Panc1 (cell line): Measurements from ENCODE around the gene KCNA5. TPM values are rescaled to one million over a fixed set of nuclear protein-coding genes. Genes with fewer than 3 reads are reported as not detected.

Source experiments
- ATAC-seq: fragments of 200-7000 bp; cut with Tn5 transposase; 2 replicates; pipeline ENCODE4 v1.9.1; 2020; ENCODE audit warnings: mild to moderate bottlenecking, moderate library complexity
- BruUV-seq: library from RNA; stranded (reverse); fragments of 400-500 nt; replicated peaks from 2 replicates; lab custom pipeline; 2021; lab: Mats Ljungman, UMichigan
- CTCF ChIA-PET: fragments of 300-600 bp; sonication (Branson Sonifier 250); formaldehyde crosslinking; loops from one replicate; lab custom pipeline; 2022; ENCODE audit warnings: antibody characterized with exemption; lab: Charles Lee
- POLR2A ChIA-PET: fragments of 300-600 bp; sonication (Branson Sonifier 250); formaldehyde crosslinking; loops from one replicate; lab custom pipeline; 2022; ENCODE audit warnings: antibody characterized with exemption; lab: Charles Lee
- DNase-seq: peaks from one replicate; pipeline ENCODE4 v3.0.0-alpha.2; 2010; ENCODE audit warnings: low read depth, low spot score
- H3K27ac ChIP-seq: 2 replicates; pipeline ENCODE4 v1.5.1; 2011; ENCODE audit warnings: mild to moderate bottlenecking, low read length, inconsistent platforms
- H3K27me3 ChIP-seq: fragments of 200-500 bp; sonication (Bioruptor generic); 2 replicates; pipeline ENCODE4 v1.6.0; 2014; ENCODE audit warnings: low read length, inconsistent platforms; ENCODE audit not compliant: control insufficient read depth, insufficient read depth
- H3K36me3 ChIP-seq: fragments of 200-500 bp; sonication (Bioruptor generic); 2 replicates; pipeline ENCODE4 v1.5.1; 2014; ENCODE audit warnings: inconsistent platforms, mild to moderate bottlenecking, low read length, moderate library complexity; ENCODE audit not compliant: control insufficient read depth, insufficient read depth
- H3K4me1 ChIP-seq: 2 replicates; pipeline ENCODE4 v1.5.1; 2011; ENCODE audit warnings: inconsistent platforms, mild to moderate bottlenecking, low read length, moderate library complexity; ENCODE audit not compliant: control insufficient read depth, insufficient read depth
- H3K4me3 ChIP-seq, 2 experiments: 2 replicates each; pipeline ENCODE4 v1.5.1; 2011 to 2012; ENCODE audit warnings: low read depth in 2 of 2, low read length in 2 of 2, mild to moderate bottlenecking in 2 of 2, inconsistent platforms in 1 of 2, moderate library complexity in 1 of 2
- H3K9me3 ChIP-seq: fragments of 200-500 bp; sonication (Bioruptor generic); 2 replicates; pipeline ENCODE4 v1.5.1; 2014; ENCODE audit warnings: low read depth, mild to moderate bottlenecking, inconsistent platforms, low read length, moderate library complexity; ENCODE audit not compliant: control insufficient read depth, insufficient read depth
- POLR2AphosphoS5 ChIP-seq: IDR thresholded peaks from 2 replicates; pipeline ENCODE4 v1.6.1; 2012; ENCODE audit warnings: mild to moderate bottlenecking, low read depth, low read length, moderate library complexity
- SIN3A ChIP-seq: IDR thresholded peaks from 2 replicates; pipeline ENCODE4 v1.6.1; 2012; ENCODE audit warnings: low read depth, mild to moderate bottlenecking, low read length, moderate library complexity, borderline replicate concordance; ENCODE audit not compliant: insufficient read depth
- TCF7L2 ChIP-seq: IDR thresholded peaks from 2 replicates; pipeline ENCODE4 v1.6.1; 2011; ENCODE audit warnings: mild to moderate bottlenecking, low read depth, low read length, inconsistent platforms
- in situ Hi-C: cut with HindIII; loops from 2 replicates; pipeline ENCODE4 v1.10.0; 2016; ENCODE audit warnings: low sequenced_read_pairs, low pct_unique_long_range_greater_than_20kb
- intact Hi-C: fragments of 100-400 bp; cut with micrococcal nuclease; formaldehyde crosslinking; loops from one replicate; pipeline ENCODE4 v1.10.0; 2022; ENCODE audit not compliant: unreplicated experiment
- total RNA-seq: library from RNA; stranded (reverse); gene quantifications from one replicate; pipeline ENCODE4 v1.2.1, GENCODE V29; 2021; ENCODE audit not compliant: unreplicated experiment
- TF ChIP-seq, protein P1 (sequence below), 2 experiments: IDR thresholded peaks; 2 replicates each; pipeline ENCODE4 v1.6.1; 2011 to 2012; ENCODE audit warnings: low read depth in 2 of 2, control low read depth in 1 of 2, low read length in 1 of 2, mild to moderate bottlenecking in 1 of 2, moderate library complexity in 1 of 2; ENCODE audit not compliant: insufficient read depth in 1 of 2
- TF ChIP-seq, protein P2 (sequence below): fragments of 450-650 bp; IDR thresholded peaks from 2 replicates; pipeline ENCODE4 v1.5.1; 2017; ENCODE audit warnings: mild to moderate bottlenecking

KCNA5 gene
- total RNA-seq, 1 experiment from 2014 or later: not detected

DNA sequence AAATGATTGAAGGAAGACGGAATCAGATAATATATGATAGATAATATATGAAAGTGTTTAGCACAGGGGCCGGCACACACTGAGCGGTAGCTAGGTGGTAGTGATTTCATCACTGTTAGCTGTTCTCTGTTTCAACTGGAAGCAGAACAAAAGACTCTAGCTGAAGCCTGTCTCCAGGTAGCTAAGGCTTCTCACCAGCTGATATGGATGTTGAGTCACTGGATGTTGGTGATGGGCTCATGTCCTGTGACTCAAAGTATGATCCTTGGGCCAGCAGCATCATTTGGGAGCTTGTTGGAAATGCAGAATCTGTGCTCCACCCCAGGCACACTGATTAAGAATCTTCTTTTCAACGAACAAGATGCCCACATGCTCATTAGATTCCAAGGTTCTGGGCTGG lies 21.7 kb upstream of the KCNA5 start:
- no peaks in the 10 kb centered on the region for H3K9me3 ChIP-seq
- H3K4me1 ChIP-seq: no peaks in the 10 kb centered on the region
- no peak overlapping the region for H3K27ac ChIP-seq
- ATAC-seq (no peak), DNase-seq (no peak)
- in situ Hi-C loops: no loop called here
- POLR2A ChIA-PET: no interaction called here
- no TSS peak for BruUV-seq
- CTCF ChIA-PET: no interaction called here
- H3K4me3 ChIP-seq: no peak overlapping the region
- H3K36me3 ChIP-seq: no peaks in the 10 kb centered on the region
- TF ChIP-seq SIN3A: no peak
- TF ChIP-seq, protein P1, sequence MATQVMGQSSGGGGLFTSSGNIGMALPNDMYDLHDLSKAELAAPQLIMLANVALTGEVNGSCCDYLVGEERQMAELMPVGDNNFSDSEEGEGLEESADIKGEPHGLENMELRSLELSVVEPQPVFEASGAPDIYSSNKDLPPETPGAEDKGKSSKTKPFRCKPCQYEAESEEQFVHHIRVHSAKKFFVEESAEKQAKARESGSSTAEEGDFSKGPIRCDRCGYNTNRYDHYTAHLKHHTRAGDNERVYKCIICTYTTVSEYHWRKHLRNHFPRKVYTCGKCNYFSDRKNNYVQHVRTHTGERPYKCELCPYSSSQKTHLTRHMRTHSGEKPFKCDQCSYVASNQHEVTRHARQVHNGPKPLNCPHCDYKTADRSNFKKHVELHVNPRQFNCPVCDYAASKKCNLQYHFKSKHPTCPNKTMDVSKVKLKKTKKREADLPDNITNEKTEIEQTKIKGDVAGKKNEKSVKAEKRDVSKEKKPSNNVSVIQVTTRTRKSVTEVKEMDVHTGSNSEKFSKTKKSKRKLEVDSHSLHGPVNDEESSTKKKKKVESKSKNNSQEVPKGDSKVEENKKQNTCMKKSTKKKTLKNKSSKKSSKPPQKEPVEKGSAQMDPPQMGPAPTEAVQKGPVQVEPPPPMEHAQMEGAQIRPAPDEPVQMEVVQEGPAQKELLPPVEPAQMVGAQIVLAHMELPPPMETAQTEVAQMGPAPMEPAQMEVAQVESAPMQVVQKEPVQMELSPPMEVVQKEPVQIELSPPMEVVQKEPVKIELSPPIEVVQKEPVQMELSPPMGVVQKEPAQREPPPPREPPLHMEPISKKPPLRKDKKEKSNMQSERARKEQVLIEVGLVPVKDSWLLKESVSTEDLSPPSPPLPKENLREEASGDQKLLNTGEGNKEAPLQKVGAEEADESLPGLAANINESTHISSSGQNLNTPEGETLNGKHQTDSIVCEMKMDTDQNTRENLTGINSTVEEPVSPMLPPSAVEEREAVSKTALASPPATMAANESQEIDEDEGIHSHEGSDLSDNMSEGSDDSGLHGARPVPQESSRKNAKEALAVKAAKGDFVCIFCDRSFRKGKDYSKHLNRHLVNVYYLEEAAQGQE (IDR thresholded peaks at IDR 0.05; ENCODE audit: insufficient read depth in 1 of 2, low read depth in 2 of 2, low read length in 1 of 2): no peak
- no peak for TF ChIP-seq POLR2AphosphoS5
- TF ChIP-seq, protein P2, sequence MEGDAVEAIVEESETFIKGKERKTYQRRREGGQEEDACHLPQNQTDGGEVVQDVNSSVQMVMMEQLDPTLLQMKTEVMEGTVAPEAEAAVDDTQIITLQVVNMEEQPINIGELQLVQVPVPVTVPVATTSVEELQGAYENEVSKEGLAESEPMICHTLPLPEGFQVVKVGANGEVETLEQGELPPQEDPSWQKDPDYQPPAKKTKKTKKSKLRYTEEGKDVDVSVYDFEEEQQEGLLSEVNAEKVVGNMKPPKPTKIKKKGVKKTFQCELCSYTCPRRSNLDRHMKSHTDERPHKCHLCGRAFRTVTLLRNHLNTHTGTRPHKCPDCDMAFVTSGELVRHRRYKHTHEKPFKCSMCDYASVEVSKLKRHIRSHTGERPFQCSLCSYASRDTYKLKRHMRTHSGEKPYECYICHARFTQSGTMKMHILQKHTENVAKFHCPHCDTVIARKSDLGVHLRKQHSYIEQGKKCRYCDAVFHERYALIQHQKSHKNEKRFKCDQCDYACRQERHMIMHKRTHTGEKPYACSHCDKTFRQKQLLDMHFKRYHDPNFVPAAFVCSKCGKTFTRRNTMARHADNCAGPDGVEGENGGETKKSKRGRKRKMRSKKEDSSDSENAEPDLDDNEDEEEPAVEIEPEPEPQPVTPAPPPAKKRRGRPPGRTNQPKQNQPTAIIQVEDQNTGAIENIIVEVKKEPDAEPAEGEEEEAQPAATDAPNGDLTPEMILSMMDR: no peak
- no peak for TF ChIP-seq TCF7L2
- no peaks in the 10 kb centered on the region for H3K27me3 ChIP-seq
- intact Hi-C loops: loop anchor here (2.0 kb wide), 1 partner anchor 63 kb away; no protein-coding TSS in a partner anchor

DNA sequence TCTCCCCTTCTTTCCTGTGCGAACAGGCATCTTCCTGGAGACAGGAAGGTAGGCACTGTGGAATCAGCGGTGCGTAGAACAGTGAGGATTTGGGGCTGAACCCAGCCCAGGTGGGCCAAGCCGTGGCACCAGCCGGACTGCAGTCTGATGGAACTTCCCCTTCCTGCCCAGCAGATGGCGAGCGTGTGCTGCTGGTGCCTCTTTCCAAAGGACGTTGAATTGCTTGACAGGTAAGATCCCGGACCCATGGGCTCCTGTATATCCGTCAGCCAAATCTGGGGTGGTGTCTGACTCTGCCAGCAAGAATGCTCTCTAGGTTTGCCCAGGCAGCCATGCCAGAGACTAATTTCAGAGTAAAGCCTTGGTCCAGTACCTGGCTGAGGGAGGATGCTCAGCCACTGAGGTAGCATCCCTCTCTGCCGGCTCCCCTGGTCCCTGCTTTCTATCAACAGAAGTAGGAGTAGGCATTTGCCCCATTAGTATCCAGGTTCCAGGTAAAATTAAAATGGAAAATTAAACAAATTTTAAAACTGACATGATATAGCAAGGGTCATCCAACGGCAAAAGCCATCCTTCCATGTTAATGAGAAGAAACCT lies 21.1 kb upstream of the KCNA5 start:
- TF ChIP-seq SIN3A: no peak
- TF ChIP-seq, protein P2: peak; percentile 85
- Histone ChIP-seq H3K27ac (no peak overlapping the region), H3K27me3 (no peaks in the 10 kb centered on the region), H3K4me1 (no peaks in the 10 kb centered on the region), H3K36me3 (no peaks in the 10 kb centered on the region), H3K9me3 (no peaks in the 10 kb centered on the region), H3K4me3 (no peak overlapping the region)
- intact Hi-C loops: loop anchor here (2.0 kb wide), 1 partner anchor 62 kb away; no protein-coding TSS in a partner anchor
- ChIA-PET POLR2A (no interaction called here), CTCF (no interaction called here)
- BruUV-seq: no TSS peak
- in situ Hi-C loops: no loop called here
- ATAC-seq (peak; percentile 72; the same call in 1 of the 2 replicates), DNase-seq (peak; percentile 28)
